RCC 7860 (cell line): Measurements from ENCODE around the gene POM121L2.

Source experiments
- DNase-seq: peaks from one replicate; pipeline ENCODE4 v3.0.0-alpha.2; 2015; ENCODE audit warnings: low spot score
- FAIRE-seq: peaks from 2 replicates; lab custom pipeline; 2012; peaks lifted over from hg19 to GRCh38; lab: Jason Lieb, UNC

Gene POM121L2

DNA sequence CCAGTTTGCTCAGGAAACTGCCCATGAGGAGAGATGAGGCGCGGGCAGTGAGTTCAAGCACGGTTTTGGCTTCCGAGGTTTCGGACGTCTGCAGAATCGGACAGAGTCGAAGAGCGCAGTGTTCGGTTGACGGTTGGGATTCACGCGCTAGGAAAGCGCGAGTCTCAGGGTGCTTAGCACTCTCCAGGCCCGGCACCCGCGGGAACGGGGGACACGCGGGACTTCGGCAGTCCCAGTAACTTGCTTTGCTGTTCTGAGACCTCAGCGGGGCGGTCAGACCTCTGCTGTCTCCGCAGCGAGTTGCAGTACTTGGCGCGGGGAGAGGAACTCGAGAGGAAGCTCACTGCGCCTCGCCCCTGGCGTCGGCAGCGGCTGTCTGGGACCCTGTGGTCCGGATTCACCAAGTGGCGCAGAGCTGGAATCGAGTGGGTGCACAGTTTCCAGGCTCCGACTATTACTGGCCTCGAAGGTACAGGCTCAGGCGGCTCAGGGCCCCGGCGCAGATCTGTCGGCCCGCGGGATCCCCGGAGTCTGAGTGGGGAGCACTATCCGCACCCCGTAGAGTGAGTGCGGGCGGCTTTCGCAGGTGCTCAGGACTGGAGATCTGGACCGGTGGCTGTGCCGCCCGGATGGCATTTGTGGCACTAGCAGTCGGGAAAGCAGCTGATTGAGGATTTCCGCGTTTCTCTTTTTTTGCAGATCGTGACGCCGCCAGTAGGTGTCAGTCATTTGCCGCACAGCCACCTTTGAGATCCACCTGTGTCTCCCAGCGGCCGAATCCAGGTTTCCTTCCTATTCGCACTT lies at the start of gene POM121L2:
POM121L2 (minus strand) TSS at position 128 of the 804 bp plus-strand sequence; CDS start at position 25, 103 bp downstream.
- FAIRE-seq: no peak
- peak; percentile 56 for DNase-seq

- FAIRE-seq (no peak), DNase-seq (no peak)
Observed at GRCh38 chr6:27359231-27359630, 47.2 kb upstream of the POM121L2 start.

GRCh38 chr6:27358786-27359185 lies 46.7 kb upstream of the POM121L2 start:
- DNase-seq: no peak
- FAIRE-seq: no peak

DNA sequence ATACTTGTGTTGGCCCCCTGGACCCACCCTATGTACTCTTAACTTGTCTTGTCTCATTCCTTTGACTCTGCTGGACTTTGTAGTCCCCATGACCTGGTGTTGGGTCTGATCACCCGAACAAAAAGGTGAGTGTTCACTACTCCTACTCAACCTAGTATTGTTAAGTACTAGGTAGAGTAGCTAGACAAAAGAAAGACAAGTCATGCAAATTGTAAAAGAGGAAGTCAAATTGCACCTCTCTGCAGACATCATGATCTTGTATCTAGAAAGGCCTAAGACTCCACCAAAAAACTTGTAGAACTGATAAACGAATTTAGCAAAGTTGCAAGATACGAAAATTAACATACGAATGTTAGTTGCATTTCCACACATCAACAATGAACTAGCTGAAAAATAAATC lies 40.8 kb upstream of the POM121L2 start:
- FAIRE-seq (no peak), DNase-seq (no peak)

DNA sequence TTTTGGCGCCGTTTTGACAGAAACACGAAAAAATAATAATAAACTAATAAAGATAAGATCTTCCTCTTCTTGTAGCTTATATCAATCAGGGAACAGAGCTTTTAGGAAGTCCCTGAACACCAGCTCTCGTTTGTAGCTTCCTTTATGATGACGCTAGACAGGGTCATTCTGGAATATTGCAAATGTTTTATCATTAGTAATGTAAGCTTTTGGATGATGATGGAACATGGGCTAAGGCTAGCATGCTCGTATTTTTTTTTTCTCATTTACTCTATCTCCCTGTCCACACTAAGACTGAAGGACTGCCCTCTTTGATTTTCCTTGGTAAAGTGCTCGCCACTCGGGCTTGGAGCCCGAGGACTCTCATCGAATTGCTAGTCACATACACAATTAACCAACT lies 22.1 kb upstream of the POM121L2 start:
- DNase-seq: no peak

DNA sequence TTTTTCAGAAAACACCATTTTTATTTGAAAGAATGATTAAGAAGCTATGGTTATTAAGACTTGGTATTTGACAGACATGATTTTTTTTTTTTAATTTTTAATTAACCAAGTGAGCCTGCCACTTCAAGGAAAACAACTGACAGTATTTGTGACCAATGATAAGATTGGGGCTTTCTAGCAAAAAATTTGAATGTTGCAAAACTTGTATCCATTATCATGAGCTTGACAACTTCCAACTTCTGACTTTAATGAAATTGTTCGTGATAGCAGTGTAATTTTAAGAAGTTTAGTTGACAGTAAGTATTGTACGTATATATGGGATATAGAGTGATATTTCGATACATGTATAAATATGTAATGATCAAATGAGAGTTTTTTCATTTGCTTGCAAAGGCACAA lies 21.6 kb upstream of the POM121L2 start:
- FAIRE-seq (no peak), DNase-seq (no peak)

More for the DNA sequence above, 22.1 kb upstream of the POM121L2 start:
- FAIRE-seq: no peak

DNA sequence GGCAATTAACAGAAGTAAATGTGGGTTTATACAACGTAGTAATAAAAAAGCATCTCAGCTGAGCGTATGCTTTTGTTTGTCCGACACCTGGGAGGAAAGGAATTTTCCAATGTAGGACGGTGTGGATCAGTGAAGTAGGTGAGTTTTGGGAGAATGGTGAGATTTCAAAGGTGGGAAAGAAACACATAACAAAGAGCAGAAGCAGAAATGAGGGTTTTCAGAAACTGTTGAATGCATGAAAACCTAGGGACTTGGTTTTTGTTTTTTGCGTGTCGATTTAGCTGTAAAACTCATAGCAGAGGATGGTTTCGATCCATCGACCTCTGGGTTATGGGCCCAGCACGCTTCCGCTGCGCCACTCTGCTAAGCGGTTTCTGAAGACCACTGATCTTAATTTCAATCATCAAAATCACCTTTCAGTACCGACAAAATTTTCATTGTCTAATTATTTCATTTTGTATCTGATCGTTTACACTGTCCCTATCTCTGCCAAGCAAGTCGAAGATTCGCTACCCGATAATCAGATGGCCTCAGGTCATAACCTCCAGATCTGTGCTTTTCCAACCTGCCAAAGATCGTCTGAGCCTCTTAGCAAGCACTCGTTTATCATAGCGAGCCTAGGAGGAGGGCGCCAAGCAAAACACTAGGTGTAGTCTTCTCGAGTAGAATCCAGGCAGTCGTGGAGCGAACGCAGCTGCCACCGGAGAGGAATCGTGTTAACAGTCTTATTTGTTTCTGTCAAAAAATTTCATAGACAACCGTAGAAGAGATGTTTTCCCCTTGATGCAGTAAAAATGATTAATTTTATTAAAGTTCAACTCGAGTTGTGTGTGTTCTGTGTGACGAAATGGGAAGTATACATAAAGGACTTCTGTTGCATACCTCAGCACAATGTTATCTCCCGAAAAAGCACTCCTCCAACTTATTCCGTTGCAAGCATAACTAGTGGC lies 20.9 kb upstream of the POM121L2 start:
- peak; percentile 78 for DNase-seq
- FAIRE-seq: no peak

GRCh38 chr6:27327023-27327738 lies 15.1 kb upstream of the POM121L2 start:
- no peak for DNase-seq
- no peak for FAIRE-seq

- FAIRE-seq (no peak), DNase-seq (no peak)
Observed at GRCh38 chr6:27321901-27322300, 9.8 kb upstream of the POM121L2 start.

- FAIRE-seq (no peak), DNase-seq (no peak)
Observed at GRCh38 chr6:27321370-27321769, 9.3 kb upstream of the POM121L2 start.

- DNase-seq (no peak), FAIRE-seq (no peak)
Observed at GRCh38 chr6:27318973-27319372, 6.9 kb upstream of the POM121L2 start.

DNA sequence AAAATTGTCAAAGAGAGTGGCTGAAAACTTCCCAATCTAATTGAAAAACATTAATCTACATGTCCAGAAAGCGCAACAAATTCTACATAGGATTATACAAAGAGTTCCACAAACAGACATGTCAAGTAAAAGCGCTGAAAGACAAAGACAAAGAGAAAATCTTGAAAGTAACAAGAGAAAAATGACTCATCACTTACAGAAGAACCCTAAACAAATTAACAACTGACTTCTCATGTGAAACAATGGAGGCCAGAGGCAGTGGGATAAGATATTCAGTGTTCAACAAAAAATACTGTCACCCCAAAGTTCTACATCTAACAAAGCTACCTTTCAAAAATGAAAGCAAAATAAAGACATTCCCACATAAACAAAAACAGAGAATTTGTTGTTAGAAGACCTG lies 2.0 kb upstream of the POM121L2 start:
- no peak for DNase-seq
- no peak for FAIRE-seq

DNA sequence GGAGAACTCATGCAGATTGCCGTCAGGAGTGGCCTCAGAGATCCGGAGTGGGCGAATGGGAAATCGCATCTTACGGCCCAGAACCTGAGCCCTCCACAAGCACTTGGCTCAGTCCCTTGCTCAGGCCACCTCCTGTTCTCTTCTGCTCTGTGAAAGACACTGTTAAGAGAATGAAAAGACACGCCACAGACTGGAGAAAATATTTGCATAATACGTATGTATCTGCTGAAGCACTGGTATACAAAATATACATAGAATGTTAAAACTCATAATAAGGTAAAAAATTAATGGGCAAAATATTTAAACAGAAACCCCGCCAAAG lies 838 bp upstream of the POM121L2 start:
- no peak for FAIRE-seq
- no peak for DNase-seq

DNA sequence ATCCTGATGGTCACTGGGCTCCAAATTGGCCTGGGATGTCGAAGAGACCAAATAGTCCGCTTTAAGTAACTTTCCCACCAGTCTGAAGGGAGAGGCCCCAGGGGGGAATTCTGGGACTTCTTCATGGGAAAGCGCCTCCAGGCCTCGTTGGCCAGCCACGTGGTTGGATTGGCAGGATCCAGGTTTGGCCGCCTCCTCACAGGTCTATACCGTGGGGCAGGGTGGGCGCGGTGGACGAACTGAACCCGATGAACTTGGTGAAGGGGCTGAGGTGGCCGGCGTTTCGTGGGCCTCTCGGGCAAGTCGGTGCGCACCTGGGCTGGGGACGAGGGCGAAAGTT lies 297 bp downstream of the POM121L2 start:
- FAIRE-seq: no peak
- no peak for DNase-seq

DNA sequence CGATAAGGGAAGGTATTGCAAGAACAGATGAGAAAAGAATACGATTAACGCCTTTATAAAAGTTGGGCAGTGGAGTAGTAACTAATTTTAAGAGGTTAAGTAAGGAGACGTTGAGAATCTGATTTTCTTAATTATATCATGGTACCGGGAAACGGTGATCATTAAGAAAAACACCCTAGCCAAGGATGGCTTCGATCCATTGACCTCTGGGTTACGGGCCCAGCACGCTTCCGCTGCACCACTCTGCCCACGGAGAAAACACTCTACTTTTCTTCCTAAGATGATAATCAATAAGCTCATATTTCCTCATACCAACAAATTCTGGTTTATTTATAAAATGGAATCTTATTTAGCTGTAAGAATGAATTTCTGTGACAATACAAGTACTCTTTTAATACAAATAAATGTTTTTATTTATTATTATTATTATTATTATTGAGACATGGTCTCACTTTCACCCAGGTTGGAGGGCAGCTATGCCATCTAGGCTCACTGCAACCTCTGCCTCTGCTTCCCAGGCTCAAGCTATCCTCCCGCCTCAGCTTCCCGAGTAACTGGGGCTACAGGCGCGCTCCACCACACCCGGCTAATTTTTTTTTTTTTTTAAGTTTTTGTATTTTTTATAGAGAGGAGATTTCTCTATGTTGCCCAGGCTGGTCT lies 8.3 kb downstream of the POM121L2 start:
- DNase-seq (no peak), FAIRE-seq (no peak)

GRCh38 chr6:27297857-27298730 lies 14.0 kb downstream of the POM121L2 start:
- peak; percentile 66 for DNase-seq
- no peak for FAIRE-seq

DNA sequence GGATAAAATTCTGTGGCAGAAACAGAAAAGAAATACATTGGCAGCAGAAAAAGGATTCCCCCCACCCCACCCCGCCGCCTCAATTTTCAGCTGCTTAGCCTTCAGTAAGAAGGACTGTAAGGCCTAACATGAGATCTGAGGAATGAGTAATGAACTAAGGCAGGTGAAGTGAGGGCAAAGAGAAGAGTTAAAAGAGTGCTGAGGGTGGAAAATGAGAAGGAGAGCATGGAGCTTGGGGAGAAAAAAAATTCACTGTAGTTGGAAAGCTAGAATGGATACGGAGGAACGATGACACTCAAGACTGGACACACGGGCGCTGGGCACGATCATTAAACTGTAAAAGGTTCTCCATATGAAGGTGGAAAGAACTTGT lies 14.6 kb downstream of the POM121L2 start:
- FAIRE-seq (no peak), DNase-seq (no peak)

- peak; percentile 56 for DNase-seq
- FAIRE-seq: no peak
Observed at GRCh38 chr6:27296106-27296783, 15.8 kb downstream of the POM121L2 start.

GRCh38 chr6:27295301-27296079 lies 16.6 kb downstream of the POM121L2 start:
- FAIRE-seq (peak; percentile 35), DNase-seq (peak; percentile 85)
